GM12892 (cell line): ENCODE measurements around the gene EXOC4.

Source experiments
- POLR2A ChIP-seq: IDR thresholded peaks from 2 replicates; pipeline ENCODE4 v1.6.1; 2011; ENCODE audit warnings: low read depth, low read length, control low read depth
- POLR2AphosphoS5 ChIP-seq: IDR thresholded peaks from 2 replicates; pipeline ENCODE4 v1.6.1; 2011; ENCODE audit warnings: low read depth, low read length, control low read depth

DNA sequence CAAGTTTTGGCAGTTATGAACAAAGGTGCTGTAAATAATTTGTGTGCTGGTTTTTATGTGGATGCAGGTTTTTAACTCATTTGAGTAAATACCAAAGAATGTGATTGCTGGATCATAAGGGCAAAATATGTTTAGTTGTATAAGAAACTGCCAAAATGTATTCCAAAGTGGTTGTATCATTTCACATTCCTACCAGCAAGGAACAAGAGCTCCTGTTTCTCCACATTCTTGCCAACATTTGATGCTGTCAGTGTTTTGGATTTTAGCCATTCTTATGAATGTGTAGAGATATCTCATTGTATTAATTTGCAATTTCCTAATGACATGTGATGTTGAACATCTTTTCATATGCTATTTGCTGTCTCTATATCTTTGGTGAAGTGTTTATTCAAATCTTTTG lies 666.9 kb downstream of the EXOC4 start:
- no peak for TF ChIP-seq POLR2A
- no peak for TF ChIP-seq POLR2AphosphoS5
